ENCODE measurements around the gene MAGI2. TPM values are rescaled to one million over a fixed set of nuclear protein-coding genes. Genes with fewer than 3 reads are reported as not detected.

Gene MAGI2
- total and polyA plus RNA-seq, 2 experiments from 2014 or later = 3.5 to 4.1 TPM

GRCh38 chr7:78194611-78195010 lies 1258.9 kb downstream of the MAGI2 start:
- Histone ChIP-seq H2AFZ (no peak overlapping the region), H3K4me2 (ENCODE audit: unreplicated experiment) (no peak overlapping the region), H3K4me1 (ENCODE audit: insufficient read depth) (peaks cover 32% of the 10 kb centered on the region), H3K36me3 (ENCODE audit: low read depth) (no peaks in the 10 kb centered on the region), H3K4me3 (no peak overlapping the region), H3K27me3 (replicated peaks; ENCODE audit: insufficient read depth) (no peaks in the 10 kb centered on the region), H3K9ac (no peak overlapping the region), H3F3A (ENCODE audit: insufficient read depth) (peaks cover 31% of the 10 kb centered on the region), H3K9me3 (ENCODE audit: low read depth) (no peaks in the 10 kb centered on the region), H3K9me2 (ENCODE audit: insufficient read depth) (0 out of 2 replicates have a peak, but pooled peaks cover 3% of the 10 kb centered on the region), H3K27ac (no peak overlapping the region), H4K20me1 (ENCODE audit: insufficient read depth) (no peaks in the 10 kb centered on the region), H3K79me2 (ENCODE audit: insufficient read depth) (no peaks in the 10 kb centered on the region)
- TF ChIP-seq EZH2phosphoT487 (IDR thresholded peaks at IDR 0.05; ENCODE audit: insufficient read depth, low read depth) = no peak
- no peak for TF ChIP-seq EZH2 (IDR thresholded peaks at IDR 0.05; ENCODE audit: insufficient read depth, poor library complexity, severe bottlenecking)
- no peak for DNase-seq
- in situ Hi-C loops (cut with MboI) = no loop called here
- 84 to 85% methylated on average over 6 of the region's 6 CpGs for WGBS, 2 experiments (ENCODE audit: low coverage in 1 of 2, low lambda C conversion rate in 2 of 2, missing lambda C conversion rate in 2 of 2)

GRCh38 chr7:78191475-78192079 lies 1261.9 kb downstream of the MAGI2 start:
- no peak overlapping the region for H2AFZ ChIP-seq
- H3K27me3 ChIP-seq (replicated peaks; ENCODE audit: insufficient read depth) = no peaks in the 10 kb centered on the region
- in situ Hi-C loops (cut with MboI) = no loop called here
- H3K27ac ChIP-seq = no peak overlapping the region
- H3K4me1 ChIP-seq (ENCODE audit: insufficient read depth) = peaks cover 6% of the 10 kb centered on the region
- H3K79me2 ChIP-seq (ENCODE audit: insufficient read depth) = no peaks in the 10 kb centered on the region
- no peak overlapping the region for H3K4me3 ChIP-seq
- 85 to 88% methylated on average over 9 of the region's 9 CpGs for WGBS, 2 experiments (ENCODE audit: low coverage in 1 of 2, low lambda C conversion rate in 2 of 2, missing lambda C conversion rate in 2 of 2)
- no peak overlapping the region for H3K9ac ChIP-seq
- no peak for DNase-seq
- H3K36me3 ChIP-seq (ENCODE audit: low read depth) = no peaks in the 10 kb centered on the region
- 0 out of 2 replicates have a peak, but pooled peaks cover 2% of the 10 kb centered on the region for H3F3A ChIP-seq (ENCODE audit: insufficient read depth)
- no peaks in the 10 kb centered on the region for H3K9me3 ChIP-seq (ENCODE audit: low read depth)
- H3K9me2 ChIP-seq (ENCODE audit: insufficient read depth) = 0 out of 2 replicates have a peak, but pooled peaks cover 3% of the 10 kb centered on the region
- no peak for TF ChIP-seq EZH2phosphoT487 (IDR thresholded peaks at IDR 0.05; ENCODE audit: insufficient read depth, low read depth)
- TF ChIP-seq EZH2 (IDR thresholded peaks at IDR 0.05; ENCODE audit: insufficient read depth, poor library complexity, severe bottlenecking) = no peak
- H3K4me2 ChIP-seq (ENCODE audit: unreplicated experiment) = no peak overlapping the region
- no peaks in the 10 kb centered on the region for H4K20me1 ChIP-seq (ENCODE audit: insufficient read depth)

- peaks cover 6% of the 10 kb centered on the region for H3K4me1 ChIP-seq (ENCODE audit: insufficient read depth)
- TF ChIP-seq EZH2phosphoT487 (IDR thresholded peaks at IDR 0.05; ENCODE audit: insufficient read depth, low read depth) (no peak), EZH2 (IDR thresholded peaks at IDR 0.05; ENCODE audit: insufficient read depth, poor library complexity, severe bottlenecking) (no peak)
- H3K9me3 ChIP-seq (ENCODE audit: low read depth) = no peaks in the 10 kb centered on the region
- no peak overlapping the region for H2AFZ ChIP-seq
- H3K27ac ChIP-seq = no peak overlapping the region
- in situ Hi-C loops (cut with MboI) = no loop called here
- H3K9me2 ChIP-seq (ENCODE audit: insufficient read depth) = 0 out of 2 replicates have a peak, but pooled peaks cover 3% of the 10 kb centered on the region
- H3K9ac ChIP-seq = no peak overlapping the region
- no peaks in the 10 kb centered on the region for H3K27me3 ChIP-seq (replicated peaks; ENCODE audit: insufficient read depth)
- no peak for DNase-seq
- H3K79me2 ChIP-seq (ENCODE audit: insufficient read depth) = no peaks in the 10 kb centered on the region
- H3K36me3 ChIP-seq (ENCODE audit: low read depth) = no peaks in the 10 kb centered on the region
- H3K4me3 ChIP-seq = no peak overlapping the region
- no peak overlapping the region for H3K4me2 ChIP-seq (ENCODE audit: unreplicated experiment)
- no peaks in the 10 kb centered on the region for H3F3A ChIP-seq (ENCODE audit: insufficient read depth)
- no peaks in the 10 kb centered on the region for H4K20me1 ChIP-seq (ENCODE audit: insufficient read depth)
Observed at GRCh38 chr7:78189762-78190161, 1263.7 kb downstream of the MAGI2 start.

GRCh38 chr7:78185149-78185745 lies 1268.2 kb downstream of the MAGI2 start:
- Histone ChIP-seq H3K79me2 (ENCODE audit: insufficient read depth) (no peaks in the 10 kb centered on the region), H3K9ac (no peak overlapping the region), H3K27me3 (replicated peaks; ENCODE audit: insufficient read depth) (no peaks in the 10 kb centered on the region), H3K4me3 (no peak overlapping the region), H2AFZ (no peak overlapping the region), H3K4me1 (ENCODE audit: insufficient read depth) (no peaks in the 10 kb centered on the region), H3K9me3 (ENCODE audit: low read depth) (no peaks in the 10 kb centered on the region), H3K9me2 (ENCODE audit: insufficient read depth) (no peaks in the 10 kb centered on the region), H4K20me1 (ENCODE audit: insufficient read depth) (no peaks in the 10 kb centered on the region), H3K27ac (no peak overlapping the region), H3F3A (ENCODE audit: insufficient read depth) (no peaks in the 10 kb centered on the region), H3K4me2 (ENCODE audit: unreplicated experiment) (no peak overlapping the region), H3K36me3 (ENCODE audit: low read depth) (no peaks in the 10 kb centered on the region)
- in situ Hi-C loops (cut with MboI) = no loop called here
- WGBS, 2 experiments (ENCODE audit: low coverage in 1 of 2, low lambda C conversion rate in 2 of 2, missing lambda C conversion rate in 2 of 2) = 76 to 83% methylated on average over 4 of the region's 4 CpGs
- TF ChIP-seq EZH2 (IDR thresholded peaks at IDR 0.05; ENCODE audit: insufficient read depth, poor library complexity, severe bottlenecking) (no peak), EZH2phosphoT487 (IDR thresholded peaks at IDR 0.05; ENCODE audit: insufficient read depth, low read depth) (no peak)
- no peak for DNase-seq
